ENCODE results near the gene ANKRD11.

The ANKRD11 gene

DNA sequence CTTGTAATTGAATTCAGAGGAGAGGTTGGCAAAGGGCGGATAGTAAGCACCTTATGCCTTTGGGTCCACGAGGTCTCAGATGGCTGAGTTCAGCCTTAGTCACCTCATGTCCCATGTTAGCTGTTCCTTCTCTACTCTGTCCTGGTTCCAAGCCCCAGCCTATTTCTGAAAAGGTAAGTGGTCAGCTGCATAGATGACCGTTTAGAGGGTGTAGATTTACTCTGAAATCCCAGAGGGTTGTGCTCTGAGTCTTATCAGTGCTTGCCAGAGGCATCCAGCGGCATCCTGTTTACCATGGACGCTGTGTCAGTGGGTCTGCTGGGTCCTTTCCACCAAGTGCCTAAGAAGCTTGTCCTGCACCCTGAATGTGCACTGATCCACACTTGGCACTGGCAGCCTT lies 271.0 kb downstream of the ANKRD11 start:
- no peaks in the 10 kb centered on the region for H3K79me2 ChIP-seq
- peaks cover 2% of the 10 kb centered on the region for H3K4me1 ChIP-seq
- no peak overlapping the region for H3K9ac ChIP-seq
- H3K27ac ChIP-seq = no peak overlapping the region
- no peaks in the 10 kb centered on the region for H3K9me3 ChIP-seq (ENCODE audit: control insufficient read depth, low read length)
- TF ChIP-seq, protein P1, sequence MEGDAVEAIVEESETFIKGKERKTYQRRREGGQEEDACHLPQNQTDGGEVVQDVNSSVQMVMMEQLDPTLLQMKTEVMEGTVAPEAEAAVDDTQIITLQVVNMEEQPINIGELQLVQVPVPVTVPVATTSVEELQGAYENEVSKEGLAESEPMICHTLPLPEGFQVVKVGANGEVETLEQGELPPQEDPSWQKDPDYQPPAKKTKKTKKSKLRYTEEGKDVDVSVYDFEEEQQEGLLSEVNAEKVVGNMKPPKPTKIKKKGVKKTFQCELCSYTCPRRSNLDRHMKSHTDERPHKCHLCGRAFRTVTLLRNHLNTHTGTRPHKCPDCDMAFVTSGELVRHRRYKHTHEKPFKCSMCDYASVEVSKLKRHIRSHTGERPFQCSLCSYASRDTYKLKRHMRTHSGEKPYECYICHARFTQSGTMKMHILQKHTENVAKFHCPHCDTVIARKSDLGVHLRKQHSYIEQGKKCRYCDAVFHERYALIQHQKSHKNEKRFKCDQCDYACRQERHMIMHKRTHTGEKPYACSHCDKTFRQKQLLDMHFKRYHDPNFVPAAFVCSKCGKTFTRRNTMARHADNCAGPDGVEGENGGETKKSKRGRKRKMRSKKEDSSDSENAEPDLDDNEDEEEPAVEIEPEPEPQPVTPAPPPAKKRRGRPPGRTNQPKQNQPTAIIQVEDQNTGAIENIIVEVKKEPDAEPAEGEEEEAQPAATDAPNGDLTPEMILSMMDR (IDR thresholded peaks at IDR 0.05) = no peak
- no peaks in the 10 kb centered on the region for H3K36me3 ChIP-seq (ENCODE audit: control insufficient read depth, insufficient read depth, low read length)
- H2AFZ ChIP-seq = no peak overlapping the region
- no peak overlapping the region for H3K4me2 ChIP-seq (ENCODE audit: low read length)
- no peaks in the 10 kb centered on the region for H3K27me3 ChIP-seq (ENCODE audit: control insufficient read depth, insufficient read depth, low read length)
- H3K4me3 ChIP-seq (ENCODE audit: low read depth, low read length) = no peak overlapping the region

All from parathyroid adenoma (tissue), 2 donors.